AG09319 (cell line): ENCODE results near the gene CMIP.

Source experiments
- DNase-seq: peaks from one replicate; pipeline ENCODE4 v3.0.0-alpha.2; 2010; ENCODE audit warnings: low read depth; ENCODE audit errors: extremely low read depth
- CTCF ChIP-seq: IDR thresholded peaks from 2 replicates; pipeline ENCODE4 v1.5.1; 2011; ENCODE audit warnings: low read depth, mild to moderate bottlenecking, inconsistent platforms, low read length, moderate library complexity

CMIP gene

GRCh38 chr16:81548551-81548875, 103.9 kb downstream of the CMIP start:
- DNase-seq: no peak
- no peak for TF ChIP-seq CTCF

DNA sequence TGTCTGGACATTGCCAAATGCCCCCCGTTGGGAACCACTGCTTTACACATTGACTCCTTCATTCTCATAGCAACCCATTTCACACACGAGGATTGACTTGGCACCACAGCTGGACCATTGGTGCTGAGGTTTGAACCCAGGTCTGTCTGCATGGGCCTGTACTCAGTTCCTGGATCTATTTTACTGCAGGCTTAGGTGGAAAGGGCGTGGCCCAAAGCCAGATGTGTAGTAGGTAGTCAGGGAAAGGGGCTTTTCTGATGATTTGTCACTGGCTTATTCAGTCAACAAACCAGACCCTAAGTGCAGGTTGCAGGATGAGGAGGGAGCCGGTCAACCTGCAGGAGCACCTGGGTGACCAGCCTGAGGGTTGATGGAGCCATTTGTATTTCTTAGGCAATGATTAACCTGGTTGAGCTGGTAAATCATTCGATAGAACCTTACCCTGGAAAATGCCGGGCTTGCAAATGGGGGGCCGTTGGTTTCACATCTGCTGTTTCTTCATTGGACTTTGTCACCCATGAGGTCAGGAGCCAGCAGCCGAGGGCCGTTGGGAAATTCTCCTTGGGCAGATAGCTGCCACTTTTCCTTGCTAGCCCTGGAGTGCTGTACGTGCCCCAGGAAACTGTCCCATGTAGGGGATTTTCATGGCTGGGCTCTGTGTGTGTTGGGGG, 104.4 kb downstream of the CMIP start:
- DNase-seq: no peak
- TF ChIP-seq CTCF: no peak

- TF ChIP-seq CTCF: no peak
- no peak for DNase-seq
Observed at GRCh38 chr16:81549547-81550431, 105.2 kb downstream of the CMIP start.

DNA sequence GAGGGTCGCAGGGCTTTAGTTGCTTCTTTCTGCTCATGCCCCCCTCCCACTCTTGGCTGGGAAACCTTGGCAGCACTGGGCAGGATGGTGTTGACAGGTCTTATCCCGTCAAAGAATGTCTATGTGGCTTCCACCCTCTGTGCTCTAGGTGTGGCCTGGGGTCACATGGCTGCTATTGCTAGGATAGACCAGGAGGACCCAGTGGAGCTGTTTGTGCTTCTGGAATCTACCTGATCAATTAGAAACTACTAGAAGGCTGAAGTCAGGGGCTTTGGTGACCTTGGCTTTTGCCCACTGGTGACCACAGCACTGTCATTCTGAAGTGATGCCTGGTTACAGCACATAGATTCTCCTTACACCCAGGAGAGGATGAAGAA, 105.8 kb downstream of the CMIP start:
- TF ChIP-seq CTCF: no peak

GRCh38 chr16:81551151-81551808, 106.7 kb downstream of the CMIP start:
- DNase-seq: no peak
- TF ChIP-seq CTCF: no peak

More for the DNA sequence above, 105.8 kb downstream of the CMIP start:
- no peak for DNase-seq

GRCh38 chr16:81551821-81552304, 107.3 kb downstream of the CMIP start:
- no peak for TF ChIP-seq CTCF
- DNase-seq: no peak

- no peak for DNase-seq
- no peak for TF ChIP-seq CTCF
Observed at GRCh38 chr16:81552743-81553079, 108.1 kb downstream of the CMIP start.
